ENCODE results near the gene HBB.

Gene HBB

DNA sequence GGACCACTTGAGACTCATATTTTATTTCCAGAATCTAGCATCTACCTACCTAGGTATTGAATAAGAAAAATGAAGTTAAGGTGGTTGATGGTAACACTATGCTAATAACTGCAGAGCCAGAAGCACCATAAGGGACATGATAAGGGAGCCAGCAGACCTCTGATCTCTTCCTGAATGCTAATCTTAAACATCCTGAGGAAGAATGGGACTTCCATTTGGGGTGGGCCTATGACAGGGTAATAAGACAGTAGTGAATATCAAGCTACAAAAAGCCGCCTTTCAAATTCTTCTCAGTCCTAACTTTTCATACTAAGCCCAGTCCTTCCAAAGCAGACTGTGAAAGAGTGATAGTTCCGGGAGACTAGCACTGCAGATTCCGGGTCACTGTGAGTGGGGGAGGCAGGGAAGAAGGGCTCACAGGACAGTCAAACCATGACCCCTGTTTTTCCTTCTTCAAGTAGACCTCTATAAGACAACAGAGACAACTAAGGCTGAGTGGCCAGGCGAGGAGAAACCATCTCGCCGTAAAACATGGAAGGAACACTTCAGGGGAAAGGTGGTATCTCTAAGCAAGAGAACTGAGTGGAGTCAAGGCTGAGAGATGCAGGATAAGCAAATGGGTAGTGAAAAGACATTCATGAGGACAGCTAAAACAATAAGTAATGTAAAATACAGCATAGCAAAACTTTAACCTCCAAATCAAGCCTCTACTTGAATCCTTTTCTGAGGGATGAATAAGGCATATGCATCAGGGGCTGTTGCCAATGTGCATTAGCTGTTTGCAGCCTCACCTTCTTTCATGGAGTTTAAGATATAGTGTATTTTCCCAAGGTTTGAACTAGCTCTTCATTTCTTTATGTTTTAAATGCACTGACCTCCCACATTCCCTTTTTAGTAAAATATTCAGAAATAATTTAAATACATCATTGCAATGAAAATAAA, 2.1 kb downstream of the HBB start:
- DNase-seq, result no peak

DNA sequence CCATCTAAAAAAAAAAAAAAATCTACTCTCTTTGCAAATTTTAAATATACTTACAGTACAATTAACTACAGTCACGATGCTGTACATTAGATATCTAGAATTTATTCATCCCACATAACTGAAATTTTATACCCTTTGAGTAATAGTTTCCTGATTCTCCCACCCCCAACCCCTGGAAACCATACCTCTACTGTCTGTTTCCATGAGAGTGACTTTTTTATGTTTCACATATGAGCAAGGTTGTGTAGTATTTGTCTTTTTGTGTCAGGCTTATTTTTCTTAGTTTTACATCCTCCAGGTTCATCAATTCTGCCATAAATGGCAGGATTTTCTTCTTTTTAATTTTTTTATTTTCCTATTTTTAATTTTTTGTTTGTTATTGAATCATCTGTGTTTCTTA, 3.2 kb downstream of the HBB start:
- no peak for DNase-seq

DNA sequence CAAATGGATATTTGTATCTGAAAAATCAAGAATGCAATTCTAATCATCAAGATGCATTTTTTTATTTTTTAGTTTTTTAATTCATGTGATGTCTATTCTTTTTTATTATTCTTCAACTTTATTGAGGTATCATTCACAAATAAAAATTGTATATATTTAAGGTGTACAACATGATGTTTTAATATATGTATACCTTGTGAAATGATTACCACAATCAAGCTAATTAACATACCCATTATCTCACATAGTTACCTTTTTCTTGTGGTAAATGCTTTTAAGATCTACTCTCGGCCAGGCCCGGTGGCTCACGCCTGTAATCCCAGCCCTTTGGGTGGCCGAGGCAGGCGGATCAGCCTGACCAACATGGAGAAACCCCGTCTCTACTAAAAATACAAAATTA, 3.7 kb downstream of the HBB start:
- no peak for DNase-seq

DNA sequence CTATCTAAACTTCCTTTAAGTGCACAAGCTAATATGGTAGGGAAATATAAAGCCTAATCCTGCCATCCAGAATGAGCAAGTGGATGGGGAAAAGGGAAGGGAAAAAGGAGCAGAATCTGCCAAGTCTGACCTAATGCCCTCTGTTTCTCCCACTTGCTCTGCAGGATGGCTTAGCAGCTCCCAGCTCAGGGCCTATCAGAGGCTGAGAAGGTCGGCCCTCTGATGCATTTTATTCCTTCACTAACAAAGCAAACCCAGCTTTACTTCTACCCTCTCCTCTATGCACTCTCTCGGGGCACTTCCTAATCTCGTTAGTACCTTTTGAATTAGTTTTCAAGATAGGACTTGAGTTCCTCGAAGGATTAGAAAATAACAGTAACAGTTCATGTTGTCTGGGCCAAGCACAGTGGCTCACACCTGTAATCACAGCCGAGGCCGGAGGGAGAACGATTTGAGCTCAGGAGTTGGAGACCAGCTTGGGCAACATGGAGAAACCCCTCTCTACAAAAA, 16.4 kb downstream of the HBB start:
- DNase-seq, result no peak

DNA sequence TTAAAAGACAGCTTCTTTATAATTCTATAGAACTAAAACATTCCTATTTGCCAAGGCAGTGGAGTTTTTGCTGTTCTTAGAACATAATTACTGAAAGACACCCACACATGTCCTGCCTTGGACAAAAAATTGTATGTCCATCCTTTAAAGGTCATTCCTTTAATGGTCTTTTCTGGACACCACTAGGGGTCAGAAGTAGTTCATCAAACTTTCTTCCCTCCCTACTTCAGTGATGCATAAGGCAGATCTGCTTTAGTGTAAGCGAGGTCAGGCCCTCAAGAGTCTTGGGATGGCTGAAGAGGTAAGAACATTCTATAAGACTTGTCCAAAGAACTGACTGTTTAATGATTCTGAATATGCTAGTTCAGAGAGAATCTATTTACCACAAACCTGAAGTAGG, 22.1 kb downstream of the HBB start:
- DNase-seq, result peak; percentile 52

DNA sequence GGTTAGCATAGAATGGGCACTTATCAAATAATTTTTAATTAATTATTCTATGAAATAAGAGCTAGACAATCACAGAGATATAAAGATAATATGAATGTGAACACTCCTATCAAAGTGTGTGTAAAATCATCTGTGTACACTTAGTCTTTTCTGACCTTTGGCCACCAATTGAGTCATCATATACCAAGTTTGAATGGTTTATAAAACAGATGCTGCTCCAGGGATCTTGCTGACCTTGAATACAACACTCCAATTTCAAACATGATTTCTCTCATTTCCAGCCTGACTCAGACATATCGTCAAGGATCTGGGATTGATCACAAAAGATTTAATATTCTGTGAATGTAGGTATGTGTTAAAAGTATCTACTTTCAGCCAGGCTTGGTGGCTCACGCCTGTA, 23.5 kb downstream of the HBB start:
- no peak for DNase-seq

DNA sequence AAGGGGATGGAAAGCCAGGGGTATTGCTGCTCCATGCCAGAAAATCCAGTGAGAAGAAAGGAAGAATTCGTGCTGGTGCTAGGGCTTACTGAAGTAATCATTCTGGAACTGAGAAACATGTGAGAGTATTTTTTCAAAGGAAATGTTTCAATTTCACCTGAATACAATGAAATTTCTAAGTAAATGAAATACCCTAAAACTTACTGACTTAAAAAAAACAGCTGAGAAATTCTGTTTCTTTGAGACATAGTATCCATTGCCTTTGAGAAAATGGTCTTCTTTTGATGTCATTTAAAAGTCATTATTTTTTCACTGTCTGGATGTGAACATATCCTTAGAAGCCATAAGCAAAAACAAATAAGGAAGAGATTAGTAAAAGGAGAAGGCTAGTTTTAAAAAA, 26.3 kb downstream of the HBB start, which contains the start of gene OR51V1:
Gene OR51V1, minus strand, starts transcription at position 101 of the 400 bp plus-strand sequence. Its CDS starts 0 bp downstream, at position 101.
- no peak for DNase-seq

DNA sequence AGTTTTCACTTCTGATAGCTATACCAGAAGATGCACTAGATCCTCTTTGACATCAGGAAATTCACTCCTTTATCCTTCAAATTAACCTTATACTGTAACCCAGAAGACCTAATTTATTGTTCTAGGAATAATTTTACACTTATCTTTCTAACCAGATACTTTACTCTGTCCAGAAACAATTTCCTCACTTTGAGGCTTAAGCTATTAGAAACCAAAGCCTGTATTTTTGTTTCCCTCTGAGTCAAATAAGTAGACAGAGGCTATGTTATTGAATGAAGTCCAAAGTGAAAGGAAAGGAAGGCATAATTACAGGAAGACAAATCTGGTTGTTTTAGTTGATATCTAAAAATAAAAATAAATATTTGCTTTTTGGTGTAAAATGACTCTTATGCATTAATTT, 28.6 kb downstream of the HBB start:
- no peak for DNase-seq

DNA sequence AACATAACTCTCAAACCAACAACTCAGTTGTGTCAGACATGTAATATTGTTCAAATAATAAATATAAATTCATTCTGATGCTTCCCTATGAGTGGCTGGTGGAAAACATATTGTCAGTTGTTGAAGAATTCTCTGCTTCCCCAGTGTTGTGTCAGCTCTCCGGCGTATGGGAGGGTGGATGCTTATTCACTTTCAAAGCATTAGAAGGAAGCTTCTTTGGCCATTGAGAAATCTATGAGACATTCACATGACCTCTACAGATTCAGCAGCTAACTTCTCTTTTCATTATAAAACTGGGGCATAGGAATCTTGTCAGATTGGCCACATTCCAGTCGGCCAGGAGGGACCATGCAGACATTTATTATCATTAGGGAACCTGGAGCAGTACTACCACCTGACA, 29.3 kb downstream of the HBB start:
- no peak for DNase-seq

DNA sequence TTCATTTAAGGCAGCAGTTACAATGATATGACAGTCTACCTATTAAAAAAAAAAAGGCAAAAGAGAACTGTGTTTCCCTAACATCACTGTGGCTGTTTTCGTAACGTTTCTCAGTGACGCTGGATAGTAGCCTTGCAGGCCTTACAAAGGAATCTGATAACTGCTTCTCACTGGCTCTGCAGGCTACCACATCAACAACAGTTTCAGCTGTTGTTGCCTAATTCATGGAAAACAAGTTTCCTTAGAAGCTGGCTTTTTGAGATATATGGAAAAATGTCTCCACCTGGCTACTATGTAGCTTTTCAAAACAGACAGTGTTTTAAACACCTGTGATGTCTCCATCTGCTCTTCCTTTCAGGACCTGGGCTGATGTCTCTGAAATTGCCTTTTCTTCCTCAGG, 30.1 kb downstream of the HBB start:
- no peak for DNase-seq

DNA sequence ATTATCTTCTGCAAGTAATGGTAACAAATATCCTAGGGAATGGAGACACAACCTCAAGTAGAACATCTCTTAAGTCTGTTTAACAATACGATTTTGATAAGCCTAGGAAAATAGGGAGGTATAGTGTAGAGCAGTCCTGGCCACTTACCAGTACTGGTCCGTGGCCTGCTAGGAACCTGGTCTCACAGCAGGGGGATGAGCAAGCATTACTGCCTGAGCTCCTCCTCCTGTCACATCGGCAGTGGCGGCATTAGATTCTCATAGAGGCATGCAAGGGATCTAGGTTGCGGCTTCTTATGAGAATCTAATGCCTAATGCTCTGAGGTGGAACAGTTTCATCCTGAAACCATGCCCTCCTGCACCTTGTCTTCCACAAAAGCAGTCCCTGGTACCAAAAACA, 30.8 kb downstream of the HBB start:
- no peak for DNase-seq

DNA sequence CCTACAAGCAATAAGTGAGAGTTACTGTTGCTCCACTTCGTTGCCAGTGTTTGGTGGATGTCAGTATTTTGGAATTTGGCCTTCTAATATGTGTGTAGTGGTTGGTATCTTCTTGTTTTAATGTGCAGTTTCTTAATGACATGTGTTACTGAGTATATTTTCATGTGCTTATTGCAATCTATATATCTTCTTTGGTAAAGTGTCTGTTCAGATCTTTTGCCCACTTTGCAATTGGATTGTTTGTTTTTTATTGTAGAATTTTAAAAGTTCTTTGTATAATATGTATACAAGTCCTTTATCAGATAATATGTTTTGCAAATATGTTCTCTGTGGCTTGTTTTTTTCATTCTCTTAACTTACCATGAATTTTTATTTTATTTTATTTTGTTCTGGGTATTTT, 34.1 kb downstream of the HBB start:
- DNase-seq, result no peak

DNA sequence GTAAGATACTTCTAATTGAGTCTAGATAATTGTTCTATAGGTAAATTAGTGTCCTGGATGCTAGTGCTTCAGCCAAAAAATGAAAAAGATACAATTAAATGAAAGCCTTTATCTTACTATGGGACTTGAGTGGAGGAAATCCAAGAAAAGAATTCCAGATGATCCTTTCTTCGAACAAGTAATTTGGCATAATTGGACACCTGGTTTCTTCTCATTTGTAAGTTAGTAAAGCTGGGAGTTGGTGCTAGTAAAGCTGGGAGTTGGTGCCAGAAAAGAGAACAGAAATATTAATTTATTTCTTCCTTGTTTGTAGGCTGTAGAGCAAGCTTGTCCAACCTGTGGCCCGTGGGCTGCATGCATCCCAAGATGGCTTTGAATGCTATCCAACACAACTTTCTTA, 38.7 kb downstream of the HBB start:
- no peak for DNase-seq

DNA sequence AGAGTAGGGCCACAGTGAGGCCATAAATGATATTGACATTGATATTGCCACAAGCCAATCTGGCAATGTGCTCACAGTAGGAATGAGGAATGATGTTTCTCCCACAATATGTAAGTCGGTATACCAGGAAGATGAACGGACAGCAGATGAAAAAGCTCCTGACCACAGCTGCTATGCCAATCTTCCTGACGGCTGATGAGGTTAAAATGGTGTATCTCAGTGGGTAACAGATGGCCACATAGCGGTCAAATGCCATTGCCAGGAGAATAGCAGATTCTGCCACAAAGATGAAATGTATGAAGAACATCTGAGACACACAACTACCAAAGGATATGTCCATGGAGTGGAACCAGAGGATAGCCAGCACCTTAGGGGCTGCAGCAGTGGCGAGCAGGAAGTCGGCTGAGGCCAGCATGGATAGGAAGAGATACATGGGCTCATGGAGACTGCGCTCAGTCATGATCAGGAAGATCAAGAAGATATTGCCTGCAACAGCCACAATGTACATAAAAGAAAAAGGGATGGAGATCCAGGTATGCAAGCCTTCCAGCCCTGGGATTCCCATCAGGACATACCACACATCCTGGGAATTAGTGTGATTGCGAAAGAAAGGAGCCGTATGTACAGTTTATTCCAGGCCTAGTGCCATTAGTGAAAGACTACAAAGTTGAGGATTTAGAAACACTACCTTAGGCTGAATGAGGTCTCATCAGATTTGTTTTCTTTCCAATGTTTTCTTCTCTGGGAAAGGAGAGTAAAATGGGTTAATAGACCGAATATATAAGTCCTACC, 48.6 kb downstream of the HBB start:
- no peak for DNase-seq
